GDM1 (cell line): ENCODE data around the gene GNG3.
"Not testable (repeated sequence)": the region's sequence is repeated elsewhere in the genome, so short reads cannot be mapped to it uniquely, and the experiment has no call there.

Experiments
- DNase-seq: peaks from one replicate; lab custom pipeline; 2025; lab: John Stamatoyannopoulos, UW

Gene GNG3

DNA sequence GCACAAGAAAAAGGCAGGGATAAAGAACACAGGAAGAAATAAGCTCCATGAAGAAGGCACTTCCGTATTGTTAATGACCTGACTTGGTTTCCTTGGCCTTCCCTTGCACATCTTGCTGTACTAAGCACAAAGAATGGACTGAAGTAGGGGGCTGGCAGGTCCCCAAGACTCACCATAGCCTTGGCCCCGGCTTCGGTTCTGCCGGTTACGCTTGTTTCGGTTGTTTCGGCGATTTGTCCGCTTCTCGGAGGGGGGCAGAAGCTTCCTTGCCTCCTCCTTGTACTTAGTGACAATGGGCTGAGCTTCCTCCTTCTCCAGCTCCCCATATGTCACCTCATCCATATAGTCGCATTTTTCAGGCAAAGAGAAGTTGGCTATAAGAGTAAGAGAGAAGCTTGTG lies 9.3 kb downstream of the GNG3 start:
- no peak for DNase-seq

DNA sequence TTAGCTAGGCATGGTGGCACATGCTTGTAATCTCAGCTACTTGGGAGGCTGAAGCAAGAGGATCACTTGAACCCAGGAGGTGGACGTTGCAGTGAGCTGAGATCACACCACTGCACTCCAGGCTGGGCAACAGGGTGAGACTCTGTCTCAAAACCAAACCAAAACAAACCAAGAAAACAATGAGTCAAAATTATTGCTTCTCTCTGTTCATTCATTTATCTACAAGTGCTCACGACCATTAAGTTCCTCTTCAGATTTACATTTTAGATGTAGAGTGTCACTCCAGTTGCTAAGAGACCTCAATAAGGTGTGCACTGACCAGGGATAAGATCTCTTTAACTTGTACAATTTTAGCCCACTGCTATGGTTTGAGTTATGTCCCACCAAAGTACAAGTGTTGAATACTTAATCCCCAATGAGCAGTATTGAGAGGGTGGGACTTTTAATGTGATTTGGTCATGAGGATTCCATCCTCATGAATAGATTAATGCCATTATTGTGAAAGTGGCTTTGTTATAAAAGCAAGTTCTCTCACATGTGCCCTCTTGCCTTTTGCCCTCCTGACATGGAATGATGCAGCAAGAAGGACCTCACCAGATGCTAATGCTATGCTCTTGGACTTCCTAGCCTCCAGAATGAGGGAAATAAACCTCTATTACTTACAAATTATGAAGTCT lies 12.0 kb downstream of the GNG3 start:
- DNase-seq = no peak

DNA sequence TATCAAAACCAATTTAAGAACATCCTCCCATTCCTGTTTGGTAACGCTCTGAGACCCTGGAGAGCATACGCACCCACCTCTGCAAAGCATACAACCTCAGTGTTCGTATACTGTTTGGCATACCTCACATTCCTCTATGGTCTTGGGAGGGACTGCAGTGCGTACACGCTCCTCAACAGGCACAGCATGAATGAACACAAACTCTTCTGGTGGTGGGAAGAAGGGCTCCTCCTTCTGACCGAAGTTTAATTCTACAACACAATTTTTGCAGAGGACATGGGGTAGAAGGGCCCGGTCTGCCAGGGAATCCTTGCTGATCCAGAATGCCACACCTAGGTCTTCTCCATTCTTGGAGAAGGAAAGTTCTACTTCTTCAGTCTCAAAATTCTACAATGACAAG lies 14.5 kb downstream of the GNG3 start:
- DNase-seq = peak; percentile 3

DNA sequence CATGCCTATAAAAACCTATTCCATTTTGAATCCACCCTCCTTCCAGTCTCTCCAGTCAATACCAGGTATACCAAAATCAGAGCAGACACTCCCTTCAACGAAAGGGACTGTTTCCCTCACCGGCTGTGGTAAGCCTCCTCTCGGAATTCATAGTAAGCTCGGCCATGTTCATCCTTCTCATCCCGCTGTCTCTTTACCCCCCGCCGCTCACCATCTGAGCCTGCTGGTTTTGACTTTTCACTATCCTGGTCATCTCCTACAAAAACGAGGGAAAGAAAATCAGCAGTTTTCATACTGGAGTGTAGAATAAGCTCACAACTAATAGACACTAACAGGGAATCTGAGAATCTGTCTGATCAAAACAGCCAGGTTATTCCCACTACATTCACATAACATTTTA lies 16.7 kb downstream of the GNG3 start:
- DNase-seq = no peak

DNA sequence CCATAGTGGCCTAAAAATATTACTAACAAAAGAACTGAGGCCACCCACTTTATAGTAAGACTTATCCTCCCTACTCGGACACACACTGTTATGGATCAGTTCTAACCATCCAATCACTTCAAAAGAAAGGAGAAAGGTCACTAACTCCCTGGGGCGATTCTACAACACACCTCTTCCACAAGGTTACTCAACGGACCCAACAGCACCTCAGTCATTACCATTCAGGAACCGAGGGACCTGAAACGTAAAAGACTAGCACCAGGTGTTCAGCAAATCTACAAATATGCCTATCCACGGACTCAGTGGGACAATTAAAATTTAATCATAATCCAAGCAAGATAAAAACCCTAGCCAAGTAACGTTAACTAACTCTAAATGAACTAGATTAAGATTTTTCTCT lies 18.2 kb downstream of the GNG3 start:
- DNase-seq = no peak

DNA sequence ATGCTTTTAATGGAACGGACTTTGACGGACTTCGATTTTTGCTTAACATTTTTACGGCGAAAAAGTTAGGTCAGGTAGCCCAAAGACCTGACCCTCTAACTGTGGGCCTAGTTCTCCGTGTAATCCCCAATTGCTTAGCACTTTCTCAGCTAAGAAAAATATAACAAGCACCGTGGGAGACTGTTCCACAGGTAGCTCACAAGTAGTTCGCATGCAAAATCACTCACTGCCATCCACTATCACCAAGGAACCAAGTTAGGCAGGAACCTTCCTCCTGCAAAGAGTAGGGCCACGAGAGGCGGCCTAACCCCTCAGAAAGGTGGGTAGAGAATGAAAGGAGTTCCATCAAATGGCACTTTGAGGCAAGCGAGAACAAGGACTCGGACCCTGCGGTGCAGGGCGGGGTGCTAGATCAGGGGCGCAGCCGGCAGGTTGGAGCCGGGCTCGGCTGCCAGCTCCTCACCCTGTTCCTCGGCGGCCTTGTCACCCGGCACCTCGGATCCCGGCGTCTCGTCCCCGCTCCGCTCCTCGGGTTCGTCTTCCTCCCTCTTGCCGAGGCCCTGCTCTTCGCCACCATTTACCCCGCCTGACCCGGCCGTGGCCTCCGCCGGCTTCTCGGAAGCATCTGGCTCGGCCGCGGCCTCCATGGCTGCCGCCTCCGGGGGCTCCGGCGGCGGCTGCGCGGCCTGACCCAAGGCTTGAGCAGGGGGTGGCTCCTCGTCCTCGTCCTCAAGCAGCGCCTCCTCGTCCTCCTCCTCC lies 18.9 kb downstream of the GNG3 start:
- no peak for DNase-seq

DNA sequence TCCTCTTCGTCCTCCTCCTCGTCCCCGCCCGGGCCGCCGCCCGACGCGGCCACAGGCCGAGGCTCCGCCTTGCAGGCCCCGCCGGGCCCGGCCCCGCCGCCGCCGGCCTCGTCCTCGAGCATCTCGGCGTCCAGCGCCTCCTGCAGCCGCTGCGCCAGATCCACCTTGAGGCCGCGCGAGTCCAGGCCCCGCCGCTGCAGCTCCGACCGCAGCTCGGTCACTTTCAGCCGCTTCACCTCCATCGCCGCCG lies 19.4 kb downstream of the GNG3 start:
- DNase-seq = no peak

DNA sequence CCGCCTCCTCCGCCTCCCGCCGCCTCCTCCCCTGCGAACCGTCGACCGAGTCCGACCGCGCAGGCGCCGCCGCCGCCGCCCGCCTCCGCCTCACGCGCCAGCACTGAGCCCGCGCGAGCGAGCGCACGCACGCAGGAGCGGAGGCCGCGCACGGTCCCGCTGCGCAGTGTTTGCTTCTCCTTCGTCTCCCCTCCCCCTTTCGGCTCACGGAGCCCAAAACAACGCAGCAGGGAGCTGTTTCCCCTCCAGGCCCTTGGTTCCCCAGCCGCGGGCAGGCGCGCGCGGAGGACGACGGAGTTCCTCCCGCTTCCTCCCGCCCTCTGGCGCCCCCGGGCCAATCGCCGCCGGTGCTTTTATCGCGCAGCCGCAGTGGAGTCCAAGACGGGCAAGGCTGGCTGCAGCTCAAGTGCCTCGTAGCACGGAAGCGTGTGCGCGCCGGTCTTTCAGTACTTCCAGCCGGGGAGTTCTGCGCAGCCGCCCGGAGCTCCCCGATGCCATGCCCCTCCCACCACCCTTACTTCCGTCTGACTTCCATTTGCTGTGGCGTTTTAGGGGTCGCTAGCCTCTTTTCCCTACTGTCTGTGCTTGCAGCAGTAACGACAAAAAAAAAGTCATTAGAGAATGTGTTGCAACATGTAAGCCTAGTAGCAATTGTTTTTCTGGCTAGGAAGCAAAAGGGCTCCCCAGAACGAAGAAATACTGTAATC lies 19.8 kb downstream of the GNG3 start, which contains the start of gene HNRNPUL2:
HNRNPUL2 (minus strand) TSS at position 293 of the 707 bp plus-strand sequence. CDS start 301 bp downstream, outside the sequence.
- DNase-seq = peak; percentile 100

DNA sequence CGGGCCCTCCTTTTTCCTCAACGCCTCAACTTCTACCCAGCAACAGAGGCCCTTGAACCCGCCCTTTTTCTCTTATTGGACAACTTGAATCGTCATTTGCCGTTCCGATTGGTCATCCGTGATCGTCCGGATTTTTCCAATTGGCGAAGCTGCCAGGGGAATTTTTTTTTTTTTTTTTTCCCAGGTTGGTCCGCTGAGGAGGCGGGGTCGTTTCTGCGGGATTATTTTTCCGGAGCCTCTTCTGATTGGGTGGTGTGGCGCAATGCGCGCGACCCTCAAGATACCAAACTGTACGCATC lies 20.3 kb downstream of the GNG3 start:
- DNase-seq = peak; percentile 91

DNA sequence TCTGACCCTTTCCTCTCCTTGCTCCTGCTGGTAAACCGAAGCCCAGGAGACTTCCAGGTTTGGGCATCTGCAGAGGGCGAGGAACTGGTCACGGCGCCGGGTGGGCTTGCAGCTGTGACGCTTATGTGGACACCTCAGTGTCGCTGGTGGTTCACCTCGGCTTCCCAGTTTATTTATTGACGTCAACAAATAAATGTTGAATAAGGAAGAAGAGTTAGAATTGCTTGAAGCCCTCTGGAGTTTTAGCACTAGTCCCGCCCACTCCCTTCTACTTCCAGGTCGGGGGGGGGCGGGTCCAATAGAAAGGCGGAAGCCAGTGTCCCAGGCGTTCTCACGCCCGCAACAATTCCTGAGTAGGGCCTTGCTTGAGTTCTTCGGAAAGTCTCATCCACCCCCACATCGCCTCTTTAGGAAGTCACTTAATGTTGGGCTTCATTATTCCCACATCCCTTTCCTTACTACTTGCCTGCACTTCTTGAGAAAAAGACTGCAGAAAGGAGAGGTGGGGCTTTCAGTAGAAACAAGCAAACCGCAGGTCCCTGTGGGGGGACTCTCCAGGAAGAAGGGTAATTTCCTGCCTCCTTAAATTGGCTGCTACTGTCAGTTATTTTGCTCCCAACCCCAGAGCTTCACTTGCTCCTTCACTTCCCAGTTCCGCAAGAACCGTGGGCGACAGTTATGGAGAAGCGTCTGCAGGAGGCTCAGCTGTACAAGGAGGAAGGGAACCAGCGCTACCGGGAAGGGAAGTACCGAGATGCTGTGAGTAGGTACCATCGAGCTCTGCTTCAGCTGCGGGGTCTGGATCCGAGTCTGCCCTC lies 20.9 kb downstream of the GNG3 start, which contains the start of gene TTC9C:
TTC9C (plus strand) TSS at position 316 of the 818 bp plus-strand sequence; CDS start at position 679, 363 bp downstream.
- peak; percentile 82 for DNase-seq

DNA sequence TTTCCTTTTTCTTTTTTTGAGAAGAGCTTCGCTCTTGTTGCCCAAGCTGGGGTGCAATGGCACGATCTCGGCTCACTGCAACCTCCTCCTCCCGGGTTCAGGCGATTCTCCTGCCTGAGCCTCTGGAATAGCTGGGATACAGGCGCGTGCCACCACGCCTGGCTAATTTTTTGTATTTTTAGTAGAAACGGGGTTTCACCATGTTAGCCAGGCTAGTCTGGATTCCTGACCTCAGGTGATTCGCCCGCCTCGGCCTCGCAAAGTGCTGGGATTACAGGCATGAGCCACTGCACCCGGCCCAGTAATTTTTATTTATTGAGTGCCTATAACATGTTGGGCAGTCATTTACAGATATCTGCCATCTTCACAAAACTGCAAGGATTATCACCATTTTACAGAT lies 22.6 kb downstream of the GNG3 start:
- not testable (repeated sequence) for DNase-seq

DNA sequence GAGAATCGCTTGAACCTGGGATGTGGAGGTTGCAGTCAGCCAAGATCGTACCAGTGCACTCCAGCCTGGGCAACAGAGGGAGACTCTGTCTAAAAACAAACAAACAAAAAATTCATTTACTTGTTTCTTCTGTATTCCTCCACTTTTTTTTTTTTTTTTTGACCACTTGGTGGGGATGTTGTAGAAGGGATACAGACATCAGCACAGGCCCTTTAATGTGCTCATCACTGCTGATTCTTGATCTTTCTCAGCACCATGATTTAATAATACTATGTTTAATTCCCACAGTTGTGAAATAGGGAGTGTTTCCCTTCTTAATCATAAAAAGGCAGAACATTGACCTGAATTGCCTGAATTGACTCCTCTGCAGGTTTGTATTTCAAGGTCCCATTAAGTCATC lies 25.4 kb downstream of the GNG3 start:
- DNase-seq = no peak

DNA sequence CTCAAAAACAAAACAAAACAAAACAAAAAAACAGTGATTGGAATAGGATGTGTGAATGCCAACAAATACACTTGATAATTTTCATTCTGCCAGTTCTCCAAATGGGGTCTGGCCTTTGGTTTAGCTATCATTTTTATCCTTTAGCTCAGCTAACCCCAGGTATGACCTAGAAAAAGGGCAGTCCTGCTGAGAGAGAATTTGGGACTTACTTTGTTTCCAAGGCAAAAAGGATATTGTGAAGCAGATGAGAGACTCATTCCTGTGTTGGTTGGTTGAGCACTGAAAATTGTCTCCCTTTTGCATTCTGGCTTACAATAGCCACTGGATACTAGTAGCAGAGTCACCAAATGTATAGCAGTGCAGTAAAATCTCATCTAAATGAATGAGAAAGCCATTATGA lies 29.7 kb downstream of the GNG3 start:
- DNase-seq = no peak

DNA sequence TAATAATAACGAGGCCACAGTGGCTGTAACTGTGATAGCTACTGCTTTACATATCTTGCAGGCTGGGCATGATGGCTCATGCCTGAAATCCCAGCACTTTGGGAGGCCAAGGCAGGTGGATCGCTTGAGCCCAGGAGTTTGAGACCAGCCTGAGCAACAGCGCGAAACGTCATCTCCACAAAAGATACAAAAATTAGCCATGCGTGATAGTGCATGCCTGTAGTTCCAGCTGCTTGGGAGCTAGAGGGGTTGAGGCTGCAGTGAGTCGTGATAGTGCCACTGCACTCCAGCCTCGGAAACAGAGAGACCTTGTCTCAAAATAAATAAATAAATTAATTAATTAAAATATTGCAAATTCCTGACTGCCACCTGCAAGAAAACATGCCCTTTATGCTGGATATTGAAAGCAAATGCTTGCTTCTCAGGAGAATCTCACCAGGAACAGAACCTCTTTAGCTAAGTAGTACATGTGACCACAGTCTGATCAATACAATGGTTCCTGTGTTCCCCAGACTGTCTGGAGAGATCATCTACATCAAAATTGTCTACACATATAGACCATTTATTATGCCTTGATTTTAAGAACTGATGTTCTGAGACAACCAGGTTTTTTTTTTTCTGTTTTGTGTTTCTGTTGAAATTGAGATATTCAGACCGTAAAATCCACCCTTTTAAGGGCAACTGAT lies 40.1 kb downstream of the GNG3 start:
- no peak for DNase-seq

DNA sequence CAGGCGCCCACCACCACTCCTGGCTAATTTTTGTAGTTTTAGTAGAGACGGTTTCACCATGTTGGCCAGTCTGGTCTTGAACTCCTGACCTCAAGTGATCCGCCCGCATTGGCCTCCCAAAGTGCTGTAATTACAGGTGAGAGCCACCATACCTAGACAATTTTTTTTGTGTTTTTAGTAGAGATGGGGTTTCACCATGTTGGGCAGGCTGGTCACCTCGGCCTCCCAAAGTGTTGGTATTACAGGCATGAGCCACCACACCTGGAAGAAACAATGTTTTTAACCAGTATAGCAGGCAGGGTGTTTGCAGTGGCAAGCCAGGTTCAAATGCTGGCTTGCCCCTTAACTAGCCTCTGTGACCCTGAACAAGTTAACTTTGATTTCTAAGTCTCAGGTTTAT lies 42.5 kb downstream of the GNG3 start:
- not testable (repeated sequence) for DNase-seq

DNA sequence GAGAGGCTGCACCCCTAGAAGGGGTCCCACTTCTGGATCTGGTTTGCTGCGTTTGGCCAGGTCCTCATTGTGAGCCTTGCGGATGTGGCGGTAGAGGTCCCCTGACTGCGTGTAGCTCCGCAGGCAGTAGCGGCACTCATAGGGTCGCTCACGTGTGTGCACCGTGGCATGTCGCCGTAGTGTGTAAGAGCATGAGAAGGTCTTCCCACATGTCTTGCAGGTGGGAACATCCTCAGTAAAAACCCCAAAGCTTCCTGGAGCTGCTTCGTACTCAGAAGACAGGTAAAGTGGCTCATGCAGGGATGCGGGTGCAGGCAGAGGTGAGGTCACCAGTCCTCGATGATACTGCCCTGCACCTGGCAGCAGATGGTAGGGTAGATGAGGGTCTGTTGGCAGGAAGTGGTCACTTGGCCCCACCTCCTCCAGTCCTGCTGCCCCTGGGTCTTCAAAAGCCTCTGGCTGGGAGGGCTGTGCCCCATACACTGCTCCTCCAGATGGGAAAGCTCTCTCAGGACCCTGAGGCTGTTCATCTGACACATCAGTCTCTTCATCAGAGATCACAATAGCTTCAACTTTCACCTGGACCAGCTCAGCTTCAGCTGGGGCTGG lies 44.8 kb downstream of the GNG3 start:
- no peak for DNase-seq

DNA sequence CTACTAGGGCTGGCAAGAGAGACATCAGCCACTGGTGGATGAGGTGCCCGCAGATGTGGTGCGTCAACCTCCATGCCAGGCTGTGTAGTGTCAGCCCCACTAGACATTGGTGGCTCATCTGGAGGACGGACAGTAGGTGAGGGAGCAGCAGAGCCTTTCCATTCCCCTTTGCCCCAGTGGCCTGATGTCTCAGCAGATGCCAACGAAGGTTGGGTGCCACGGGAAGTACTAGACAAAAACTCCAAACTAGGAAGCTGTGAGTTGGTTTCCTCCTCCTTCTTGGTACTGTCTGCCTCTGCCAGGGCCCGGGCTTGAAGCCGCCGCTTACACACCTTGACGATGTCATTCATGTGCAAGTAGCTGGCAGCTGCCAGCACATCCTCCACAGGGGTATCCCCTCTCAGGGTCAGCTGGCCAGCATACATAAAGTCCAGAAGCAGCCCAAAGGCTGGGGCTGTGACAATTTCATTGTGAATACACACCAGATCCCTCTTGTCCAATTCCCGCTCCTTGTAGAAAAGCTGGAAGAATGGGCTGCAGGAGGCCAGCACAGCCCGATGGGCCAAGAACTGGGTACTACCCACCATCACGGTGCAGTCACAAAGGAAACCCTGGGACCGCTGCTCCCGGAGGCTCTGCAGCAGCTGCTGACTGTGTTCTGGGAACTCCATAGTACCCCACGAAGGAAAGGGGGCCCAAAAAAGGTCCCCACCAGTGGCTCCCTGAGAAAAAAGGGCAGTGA lies 45.7 kb downstream of the GNG3 start:
- no peak for DNase-seq

DNA sequence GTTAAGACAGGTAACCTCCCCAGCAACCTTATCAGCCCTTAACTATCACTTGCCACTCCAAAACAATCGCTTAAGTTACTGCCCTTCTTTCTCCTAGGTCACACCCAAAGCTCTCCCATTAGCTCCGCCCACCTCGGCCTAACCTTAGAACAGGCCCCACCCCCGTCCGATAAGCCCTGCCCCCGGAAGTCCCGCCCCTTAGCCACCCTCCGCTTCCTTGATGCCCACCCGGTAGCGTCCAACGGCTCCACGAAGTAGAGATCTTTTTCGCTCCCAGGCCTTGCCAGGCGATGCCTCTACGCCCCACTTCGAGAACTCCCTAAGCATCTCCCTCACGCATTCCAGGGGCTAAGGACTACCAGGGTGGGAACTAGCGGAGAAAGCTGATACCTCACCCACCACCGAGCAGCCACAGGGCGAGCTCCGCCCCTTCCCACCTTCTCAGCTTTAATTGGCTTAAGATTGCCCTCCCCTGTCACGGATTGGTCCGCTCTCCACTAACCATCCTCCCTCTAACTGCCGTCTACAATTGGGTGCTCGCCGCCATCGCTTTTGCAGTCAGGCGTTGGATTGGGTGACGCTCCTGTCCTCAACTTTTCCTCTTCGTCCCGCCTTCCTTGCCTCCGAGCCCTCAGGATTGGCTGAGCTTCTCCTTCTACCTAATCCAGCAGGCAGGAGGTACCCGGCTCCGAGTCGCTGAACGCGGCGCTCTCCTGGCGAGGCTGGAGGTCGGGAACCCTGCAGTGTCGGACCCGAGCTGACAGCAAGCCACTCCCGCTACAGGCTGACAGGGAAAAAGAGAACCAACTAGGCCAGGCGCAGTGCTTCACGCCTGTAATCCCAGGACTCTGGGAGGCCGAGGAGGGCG lies 46.5 kb downstream of the GNG3 start, which contains the start of gene ZBTB3:
ZBTB3 (minus strand) TSS at position 425 of the 868 bp plus-strand sequence. CDS start 496 bp downstream, outside the sequence.
- peak; percentile 99 for DNase-seq

DNA sequence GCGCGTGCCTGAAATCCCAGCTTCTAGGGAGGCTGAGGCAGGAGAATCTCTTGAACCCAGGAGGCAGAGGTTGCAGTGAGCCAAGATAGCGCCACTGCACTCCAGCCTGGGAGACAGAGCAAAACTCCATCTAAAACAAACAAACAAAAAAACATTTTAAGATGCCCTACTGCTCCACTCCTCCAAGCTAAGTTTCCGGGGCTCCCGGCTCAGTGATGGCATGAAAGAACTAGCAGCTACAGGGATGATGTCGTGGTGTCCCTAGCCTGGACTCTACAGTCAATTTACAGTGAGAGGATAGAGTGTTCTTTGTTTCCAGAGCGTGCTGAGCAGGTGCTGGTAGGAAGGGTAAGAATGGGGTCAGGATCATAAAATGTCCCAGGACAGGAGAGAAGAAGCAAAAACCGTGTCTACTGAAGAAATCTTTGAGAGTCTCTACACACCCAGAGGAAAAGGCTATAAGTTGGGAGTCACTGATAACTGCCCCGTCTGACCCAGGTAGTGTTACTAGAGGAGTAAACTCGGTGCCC lies 47.7 kb downstream of the GNG3 start:
- no peak for DNase-seq
